Adrenal gland (tissue), 12 donors: ENCODE measurements around the gene ADAMTS16. TPM values are rescaled to one million over a fixed set of nuclear protein-coding genes. Genes with fewer than 3 reads are reported as not detected.

Source experiments
- DNase-seq, 7 donors: peaks; one replicate each; pipeline ENCODE4 v3.0.0-alpha.2; 2019 to 2020
- H3K27ac ChIP-seq, 5 donors: fragments of 200-600 bp; sonication (generic) in 4 of 5; 1 replicate in 3 of 5; 2 replicates in 2 of 5; pipeline versions ENCODE4 v1.5.1 to v1.8.0; 2016 to 2020; ENCODE audit warnings: mild to moderate bottlenecking in 1 of 5
- H3K27me3 ChIP-seq: fragments of 200-600 bp; 2 replicates; pipeline ENCODE4 v1.8.0; 2021
- H3K36me3 ChIP-seq, 2 donors: fragments of 200-600 bp; replicated peaks in 1 of 2; 1 replicate in 1 of 2; 2 replicates in 1 of 2; pipeline versions ENCODE4 v1.5.1 to v1.8.0; 2018 to 2022
- H3K4me1 ChIP-seq, 2 donors: fragments of 200-600 bp; replicated peaks in 1 of 2; 1 replicate in 1 of 2; 2 replicates in 1 of 2; pipeline versions ENCODE4 v1.5.1 to v1.8.0; 2018 to 2021
- H3K4me3 ChIP-seq, 4 donors: fragments of 200-600 bp; sonication (generic) in 3 of 4; one replicate each; pipeline ENCODE4 v1.5.1; 2016 to 2018
- H3K9me3 ChIP-seq, 3 donors: fragments of 200-600 bp; sonication (generic) in 1 of 3; replicated peaks in 1 of 3; 1 replicate in 2 of 3; 2 replicates in 1 of 3; pipeline versions ENCODE4 v1.5.1 to v1.8.0; 2016 to 2021
- CTCF ChIP-seq, 6 experiments: fragments of 450-650 bp in 4 of 6; fragments of 200-600 bp in 2 of 6; sonication (generic) in 1 of 6; IDR thresholded peaks; 1 replicate in 5 of 6; 2 replicates in 1 of 6; pipeline versions ENCODE4 v1.5.1 to v1.8.0; 2016 to 2021; ENCODE audit warnings: antibody characterized with exemption in 6 of 6, mild to moderate bottlenecking in 2 of 6, moderate library complexity in 1 of 6
- POLR2A ChIP-seq, 2 donors: fragments of 450-650 bp; IDR thresholded peaks; one replicate each; pipeline ENCODE4 v1.6.1; 2017; ENCODE audit warnings: antibody characterized with exemption in 2 of 2, mild to moderate bottlenecking in 2 of 2, moderate library complexity in 1 of 2
- WGBS, 4 donors: extraction: QIAGEN DNeasy Blood & Tissue Kit in 2 of 4; methylation state at CpG; one replicate each; pipeline versions ENCODE4 v1.1.5 to v1.1.7; 2013 to 2017; 5-methylcytosine and 5-hydroxymethylcytosine counted together
- intact Hi-C, 2 donors: fragments of 100-400 bp; cut with DNase I; formaldehyde crosslinking; loops; one replicate each; pipeline versions ENCODE4 v1.14.1 to v1.15.0; 2022 to 2023
- polyA plus RNA-seq, 3 donors: library from polyadenylated mRNA; stranded (reverse); fragments of 200-250 nt in 2 of 3; fragments of 350-450 nt in 1 of 3; fragmentation: Illumina TruSeq in 1 of 3; extraction: RNeasy Lipid Tissue Mini Kit (QIAGEN cat#74804) in 1 of 3; gene quantifications; one replicate each; pipeline ENCODE4 v1.2.3, GENCODE V29; 2013 to 2014
- total RNA-seq, 9 donors: library from RNA; depleted of rRNA in 4 of 9; stranded (reverse); fragments of >200 nt in 4 of 9; fragments of 120-200 nt in 1 of 9; fragmentation: NEBNext Ultra II Directional in 1 of 9; extraction: Animal tissue kit (Norgen Biotek cat#: 25700) in 1 of 9; gene quantifications; one replicate each; pipeline versions ENCODE4 v1.1.0 to v1.2.4, GENCODE V29; 2013 to 2023
- donor health status: healthy with polysubstance abuse.
- donor health status: Bipolar disorder and iron deficiency.
- donor health status: DM: yes; HTN: yes; CAD: no.
- donor health status: DM: no; HTN: no; CAD: no.
- donor health status: DM: no; HTN: no; CAD: no.
- donor health status: DM: yes; HTN: yes; CAD: no.

Gene ADAMTS16
- total and polyA plus RNA-seq, 12 donors = 0.07 to 3.7 (median 0.19) TPM; not detected in 8

DNA sequence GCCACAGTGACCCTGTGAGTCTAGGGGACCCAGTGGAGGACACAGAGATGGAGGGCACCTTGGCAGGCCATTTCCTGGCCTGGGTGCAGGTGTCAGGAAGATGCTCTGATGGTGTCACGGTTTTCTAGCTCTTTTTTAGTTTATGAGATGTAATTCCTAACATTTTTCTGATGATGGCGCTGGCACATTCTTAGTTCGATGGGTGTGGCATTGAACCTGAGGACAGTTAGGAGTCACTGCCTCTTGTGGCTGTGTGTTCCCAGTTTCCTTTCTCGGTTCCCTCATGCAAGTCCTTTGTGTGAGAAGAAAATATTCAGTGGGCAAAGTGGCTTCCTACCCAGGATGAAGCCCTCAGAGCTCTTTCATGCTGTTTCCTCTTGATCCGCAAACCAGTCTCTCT, 152.9 kb downstream of the ADAMTS16 start:
- H3K36me3 ChIP-seq = no peaks in the 10 kb centered on the region
- peaks cover 0 to 7% of the 10 kb centered on the region in 2 donors for H3K4me1 ChIP-seq
- WGBS, 4 donors = 85 to 86% (median 85%) methylated on average over 5 of the region's 5 CpGs
- DNase-seq = no peak
- H3K4me3 ChIP-seq = no peak overlapping the region
- H3K27ac ChIP-seq = no peak overlapping the region
- no peaks in the 10 kb centered on the region for H3K27me3 ChIP-seq
- no peaks in the 10 kb centered on the region for H3K9me3 ChIP-seq
- TF ChIP-seq POLR2A (IDR thresholded peaks at IDR 0.05) = no peak
- no peak for TF ChIP-seq CTCF (IDR thresholded peaks at IDR 0.05)
- intact Hi-C loops = no loop called here

- TF ChIP-seq CTCF (IDR thresholded peaks at IDR 0.05) (no peak), POLR2A (IDR thresholded peaks at IDR 0.05) (no peak)
- DNase-seq = no peak
- Histone ChIP-seq H3K36me3 (no peaks in the 10 kb centered on the region), H3K9me3 (no peaks in the 10 kb centered on the region), H3K4me1 (peaks cover 0 to 7% of the 10 kb centered on the region in 2 donors), H3K4me3 (no peak overlapping the region), H3K27me3 (no peaks in the 10 kb centered on the region), H3K27ac (no peak overlapping the region)
- 83 to 100% (median 89%) methylated on average over 1 of the region's 1 CpG for WGBS, 4 donors
- intact Hi-C loops = no loop called here
Measured at GRCh38 chr5:5294429-5294828, 154.3 kb downstream of the ADAMTS16 start.

DNA sequence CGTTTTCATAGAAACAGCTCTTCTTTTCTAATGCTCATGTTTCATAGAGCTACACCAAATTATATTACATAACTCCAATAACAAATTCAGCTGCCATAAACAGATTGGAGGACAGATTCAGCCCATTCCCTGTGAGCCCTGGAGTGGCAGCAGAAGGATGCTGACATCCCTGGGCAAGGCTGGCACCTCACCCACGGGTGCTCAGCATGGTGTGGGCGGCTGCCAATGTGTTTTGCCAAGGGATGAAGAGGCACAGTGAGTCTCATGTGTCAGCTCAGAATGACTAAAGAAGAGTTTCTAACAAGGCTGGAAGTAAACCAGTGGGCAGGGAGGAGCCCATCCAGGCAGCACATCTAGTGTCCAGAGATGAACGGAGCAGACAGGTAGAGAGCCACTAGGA, 155.2 kb downstream of the ADAMTS16 start:
- TF ChIP-seq CTCF (IDR thresholded peaks at IDR 0.05) (no peak), POLR2A (IDR thresholded peaks at IDR 0.05) (no peak)

DNA sequence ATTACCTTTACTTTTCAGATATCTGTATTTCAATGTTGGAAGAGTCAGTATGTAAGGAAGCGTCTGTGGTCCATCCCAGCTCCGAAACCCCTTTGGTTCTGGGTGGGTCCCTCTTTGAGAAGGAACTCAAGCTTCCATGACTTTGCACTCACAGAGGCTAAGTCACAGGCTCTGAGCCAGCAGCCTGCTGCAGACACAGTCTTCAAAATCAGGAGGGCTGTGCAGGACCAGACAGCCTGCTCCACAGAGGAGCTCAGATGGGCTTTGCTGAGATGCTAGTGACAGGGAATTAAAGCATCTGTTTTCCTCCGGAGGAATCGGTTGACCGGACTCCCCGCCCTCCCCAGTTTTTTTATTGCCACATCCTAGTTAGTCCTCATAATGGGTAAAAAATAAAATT, 155.9 kb downstream of the ADAMTS16 start:
- no peak for DNase-seq
- no peak overlapping the region for H3K4me3 ChIP-seq
- no peaks in the 10 kb centered on the region for H3K36me3 ChIP-seq
- WGBS, 4 donors = 87 to 94% (median 91%) methylated on average over 6 of the region's 6 CpGs
- H3K27me3 ChIP-seq = no peaks in the 10 kb centered on the region
- H3K9me3 ChIP-seq = no peaks in the 10 kb centered on the region
- H3K27ac ChIP-seq = no peak overlapping the region
- TF ChIP-seq CTCF (IDR thresholded peaks at IDR 0.05) = no peak
- TF ChIP-seq POLR2A (IDR thresholded peaks at IDR 0.05) = no peak
- peaks cover 0 to 7% of the 10 kb centered on the region in 2 donors for H3K4me1 ChIP-seq
- intact Hi-C loops = no loop called here

More for the DNA sequence above, 155.2 kb downstream of the ADAMTS16 start:
- no peaks in the 10 kb centered on the region for H3K9me3 ChIP-seq
- no peak for DNase-seq
- no peaks in the 10 kb centered on the region for H3K27me3 ChIP-seq
- no peaks in the 10 kb centered on the region for H3K36me3 ChIP-seq
- H3K4me1 ChIP-seq = peaks cover 0 to 7% of the 10 kb centered on the region in 2 donors
- no peak overlapping the region for H3K4me3 ChIP-seq
- intact Hi-C loops = no loop called here
- whole genome bisulfite sequencing, 4 donors = 64 to 86% (median 71%) methylated on average over 4 of the region's 4 CpGs
- H3K27ac ChIP-seq = no peak overlapping the region
